Sigmoid colon (tissue), 7 donors: ENCODE results near the gene CLDN22. TPM values are rescaled to one million over a fixed set of nuclear protein-coding genes. Genes with fewer than 3 reads are reported as not detected.

Experiments
- DNase-seq: peaks from one replicate; pipeline ENCODE4 v3.0.0-alpha.2; 2019
- H3K27ac ChIP-seq, 4 donors: fragments of 200-600 bp; sonication (generic); one replicate each; pipeline ENCODE4 v1.5.1; 2016 to 2019; ENCODE audit warnings: mild to moderate bottlenecking in 1 of 4
- H3K27me3 ChIP-seq, 3 donors: fragments of 200-600 bp; sonication (generic); one replicate each; pipeline ENCODE4 v1.5.1; 2019; ENCODE audit warnings: mild to moderate bottlenecking in 1 of 3
- H3K36me3 ChIP-seq, 4 donors: fragments of 200-600 bp; sonication (generic); one replicate each; pipeline ENCODE4 v1.5.1; 2016 to 2019
- H3K4me1 ChIP-seq, 4 donors: fragments of 200-600 bp; sonication (generic); one replicate each; pipeline ENCODE4 v1.5.1; 2017 to 2019
- H3K4me3 ChIP-seq, 4 donors: fragments of 200-600 bp; sonication (generic); one replicate each; pipeline ENCODE4 v1.5.1; 2017 to 2019; ENCODE audit warnings: mild to moderate bottlenecking in 2 of 4, moderate library complexity in 1 of 4
- H3K9me3 ChIP-seq, 4 donors: fragments of 200-600 bp in 3 of 4; sonication (generic) in 3 of 4; one replicate each; pipeline versions ENCODE4 v1.5.1 to v1.6.1; 2013 to 2019
- CTCF ChIP-seq, 4 experiments: fragments of 450-650 bp in 3 of 4; fragments of 200-600 bp in 1 of 4; IDR thresholded peaks; one replicate each; pipeline ENCODE4 v1.5.1; 2016 to 2019; ENCODE audit warnings: antibody characterized with exemption in 4 of 4, mild to moderate bottlenecking in 3 of 4, moderate library complexity in 2 of 4
- EP300 ChIP-seq, 4 donors: sonication (generic); formaldehyde crosslinking; IDR thresholded peaks; one replicate each; pipeline ENCODE4 v1.6.1; 2017; ENCODE audit warnings: antibody characterized with exemption in 4 of 4
- POLR2A ChIP-seq, 2 donors: fragments of 450-650 bp; IDR thresholded peaks; one replicate each; pipeline ENCODE4 v1.6.1; 2016; ENCODE audit warnings: antibody characterized with exemption in 2 of 2, mild to moderate bottlenecking in 2 of 2, moderate library complexity in 2 of 2
- POLR2AphosphoS5 ChIP-seq, 4 donors: sonication (generic); formaldehyde crosslinking; IDR thresholded peaks; one replicate each; pipeline ENCODE4 v1.6.1; 2017; ENCODE audit warnings: antibody characterized with exemption in 4 of 4
- WGBS, 2 donors: extraction: QIAGEN DNeasy Blood & Tissue Kit; methylation state at CpG; one replicate each; pipeline ENCODE4 v1.1.7; 2013; 5-methylcytosine and 5-hydroxymethylcytosine counted together
- intact Hi-C: fragments of 100-400 bp; cut with DNase I; formaldehyde crosslinking; loops from one replicate; pipeline ENCODE4 v1.15.1; 2023
- polyA plus RNA-seq, 3 donors: library from polyadenylated mRNA; stranded (reverse); fragments of 200-250 nt; gene quantifications; one replicate each; pipeline ENCODE4 v1.2.3, GENCODE V29; 2013
- total RNA-seq, 4 donors: library from RNA; depleted of rRNA; stranded (reverse); fragments of >200 nt; gene quantifications; one replicate each; pipeline ENCODE4 v1.1.0, GENCODE V29; 2016
- donor health status: healthy with polysubstance abuse.
- donor health status: Bipolar disorder and iron deficiency.
- donor health status: healthy.

Gene CLDN22
- total and polyA plus RNA-seq, 7 donors, result not detected

- TF ChIP-seq POLR2A (IDR thresholded peaks at IDR 0.05) (no peak), EP300 (IDR thresholded peaks at IDR 0.05) (no peak), POLR2AphosphoS5 (IDR thresholded peaks at IDR 0.05) (no peak), CTCF (IDR thresholded peaks at IDR 0.05) (no peak)
- Histone ChIP-seq H3K4me3 (no peak overlapping the region), H3K4me1 (peaks cover 0 to 3% (median 0%) of the 10 kb centered on the region in 4 donors), H3K36me3 (no peaks in the 10 kb centered on the region), H3K27me3 (peaks cover 0 to 15% (median 0%) of the 10 kb centered on the region in 3 donors), H3K27ac (no peak overlapping the region), H3K9me3 (no peaks in the 10 kb centered on the region)
- intact Hi-C loops, result no loop called here
- no peak for DNase-seq
- 43 to 85% methylated on average over 7 of the region's 7 CpGs for WGBS, 2 donors
Measured at GRCh38 chr4:183337833-183338232, 17.8 kb upstream of the CLDN22 start.

GRCh38 chr4:183337349-183337748, 17.3 kb upstream of the CLDN22 start:
- Histone ChIP-seq H3K4me1 (no peaks in the 10 kb centered on the region), H3K9me3 (no peaks in the 10 kb centered on the region), H3K27me3 (peaks cover 0 to 10% (median 0%) of the 10 kb centered on the region in 3 donors), H3K36me3 (no peaks in the 10 kb centered on the region), H3K4me3 (no peak overlapping the region), H3K27ac (no peak overlapping the region)
- TF ChIP-seq EP300 (IDR thresholded peaks at IDR 0.05) (no peak), POLR2A (IDR thresholded peaks at IDR 0.05) (no peak), POLR2AphosphoS5 (IDR thresholded peaks at IDR 0.05) (no peak), CTCF (IDR thresholded peaks at IDR 0.05) (no peak)
- intact Hi-C loops, result no loop called here
- WGBS, 2 donors, result 86% methylated on average over 9 of the region's 9 CpGs
- DNase-seq, result no peak

- Histone ChIP-seq H3K9me3 (no peaks in the 10 kb centered on the region), H3K27me3 (peaks cover 0 to 8% (median 0%) of the 10 kb centered on the region in 3 donors), H3K27ac (no peak overlapping the region), H3K4me3 (no peak overlapping the region), H3K36me3 (no peaks in the 10 kb centered on the region), H3K4me1 (no peaks in the 10 kb centered on the region)
- DNase-seq, result no peak
- intact Hi-C loops, result no loop called here
- TF ChIP-seq POLR2AphosphoS5 (IDR thresholded peaks at IDR 0.05) (no peak), EP300 (IDR thresholded peaks at IDR 0.05) (no peak), CTCF (IDR thresholded peaks at IDR 0.05) (no peak), POLR2A (IDR thresholded peaks at IDR 0.05) (no peak)
- 65 to 69% methylated on average over 3 of the region's 3 CpGs for WGBS, 2 donors
Measured at GRCh38 chr4:183335369-183335940, 15.4 kb upstream of the CLDN22 start.

GRCh38 chr4:183333983-183334382, 13.9 kb upstream of the CLDN22 start:
- Histone ChIP-seq H3K27me3 (peaks cover 0 to 8% (median 0%) of the 10 kb centered on the region in 3 donors), H3K4me1 (no peaks in the 10 kb centered on the region), H3K9me3 (no peaks in the 10 kb centered on the region), H3K27ac (no peak overlapping the region), H3K36me3 (no peaks in the 10 kb centered on the region), H3K4me3 (no peak overlapping the region)
- 29 to 76% methylated on average over 6 of the region's 6 CpGs for WGBS, 2 donors
- TF ChIP-seq EP300 (IDR thresholded peaks at IDR 0.05) (no peak), POLR2AphosphoS5 (IDR thresholded peaks at IDR 0.05) (no peak), CTCF (IDR thresholded peaks at IDR 0.05) (no peak), POLR2A (IDR thresholded peaks at IDR 0.05) (no peak)
- intact Hi-C loops, result no loop called here
- no peak for DNase-seq

GRCh38 chr4:183333202-183333601, 13.1 kb upstream of the CLDN22 start:
- no peak overlapping the region for H3K27ac ChIP-seq
- intact Hi-C loops, result no loop called here
- no peak for DNase-seq

More at GRCh38 chr4:183333202-183333601, 13.1 kb upstream of the CLDN22 start:
- Histone ChIP-seq H3K36me3 (no peaks in the 10 kb centered on the region), H3K9me3 (no peaks in the 10 kb centered on the region), H3K4me1 (no peaks in the 10 kb centered on the region), H3K4me3 (no peak overlapping the region), H3K27me3 (peaks cover 0 to 8% (median 0%) of the 10 kb centered on the region in 3 donors)
- TF ChIP-seq EP300 (IDR thresholded peaks at IDR 0.05) (no peak), POLR2AphosphoS5 (IDR thresholded peaks at IDR 0.05) (no peak), CTCF (IDR thresholded peaks at IDR 0.05) (no peak), POLR2A (IDR thresholded peaks at IDR 0.05) (no peak)
- 92 to 94% methylated on average over 9 of the region's 9 CpGs for WGBS, 2 donors
